ENCODE data around the gene ASF1A. TPM values are rescaled to one million over a fixed set of nuclear protein-coding genes. Genes with fewer than 3 reads are reported as not detected.
A peak's percentile ranks its signal among the peaks of the same experiment; 100 is the strongest.

The ASF1A gene
- total RNA-seq, 4 donors from 2014 or later: 0.20 to 10.4 (median 9.7) TPM; not detected in 1

DNA sequence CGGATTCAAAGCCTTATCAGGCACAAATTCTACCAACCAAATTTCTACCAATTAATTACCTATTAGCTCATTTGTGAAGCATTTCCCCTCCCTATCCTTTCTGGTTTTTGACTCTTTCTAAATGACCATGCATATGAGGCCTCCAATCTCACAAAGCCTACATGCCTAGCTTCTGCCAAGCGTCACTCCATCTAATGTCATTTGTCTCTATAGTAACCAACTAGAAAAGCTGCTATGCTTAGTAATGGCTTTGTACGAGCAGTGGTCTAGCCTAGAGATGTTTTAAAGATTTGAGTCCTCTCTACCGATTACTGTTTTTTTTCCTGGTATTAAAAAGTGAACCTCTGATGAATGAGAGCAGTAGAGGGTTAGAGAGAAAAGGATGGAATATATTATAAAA lies 4.8 kb upstream of the ASF1A start:
- intact Hi-C loops (cut with DNase I; ENCODE audit: low total_unique reads) (no loop called here), in situ Hi-C loops (cut with MboI; ENCODE audit: low pct_ligation_motif_present in 1 of 4, low pct_unique_long_range_greater_than_20kb in 1 of 4, low sequenced_read_pairs in 3 of 4) (no loop called here)
- Histone ChIP-seq H3K27ac (no peak overlapping the region), H3K27me3 (no peaks in the 10 kb centered on the region), H3K4me3 (no peak overlapping the region), H3K36me3 (no peaks in the 10 kb centered on the region), H3K4me1 (peaks cover 5 to 29% (median 9%) of the 10 kb centered on the region in 4 donors), H3K9me3 (no peaks in the 10 kb centered on the region)
- WGBS, 2 donors (ENCODE audit: low coverage in 1 of 2): 84 to 85% methylated on average over 3 to 4 of the region's 4 CpGs
- DNase-seq: no peak
- TF ChIP-seq, protein P1, sequence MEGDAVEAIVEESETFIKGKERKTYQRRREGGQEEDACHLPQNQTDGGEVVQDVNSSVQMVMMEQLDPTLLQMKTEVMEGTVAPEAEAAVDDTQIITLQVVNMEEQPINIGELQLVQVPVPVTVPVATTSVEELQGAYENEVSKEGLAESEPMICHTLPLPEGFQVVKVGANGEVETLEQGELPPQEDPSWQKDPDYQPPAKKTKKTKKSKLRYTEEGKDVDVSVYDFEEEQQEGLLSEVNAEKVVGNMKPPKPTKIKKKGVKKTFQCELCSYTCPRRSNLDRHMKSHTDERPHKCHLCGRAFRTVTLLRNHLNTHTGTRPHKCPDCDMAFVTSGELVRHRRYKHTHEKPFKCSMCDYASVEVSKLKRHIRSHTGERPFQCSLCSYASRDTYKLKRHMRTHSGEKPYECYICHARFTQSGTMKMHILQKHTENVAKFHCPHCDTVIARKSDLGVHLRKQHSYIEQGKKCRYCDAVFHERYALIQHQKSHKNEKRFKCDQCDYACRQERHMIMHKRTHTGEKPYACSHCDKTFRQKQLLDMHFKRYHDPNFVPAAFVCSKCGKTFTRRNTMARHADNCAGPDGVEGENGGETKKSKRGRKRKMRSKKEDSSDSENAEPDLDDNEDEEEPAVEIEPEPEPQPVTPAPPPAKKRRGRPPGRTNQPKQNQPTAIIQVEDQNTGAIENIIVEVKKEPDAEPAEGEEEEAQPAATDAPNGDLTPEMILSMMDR (IDR thresholded peaks at IDR 0.05): no peak
- TF ChIP-seq EP300 (IDR thresholded peaks at IDR 0.05; ENCODE audit: low read depth) (no peak), POLR2A (IDR thresholded peaks at IDR 0.05) (no peak), POLR2AphosphoS5 (IDR thresholded peaks at IDR 0.05) (no peak)

GRCh38 chr6:118890997-118891790 lies 2.8 kb upstream of the ASF1A start:
- Histone ChIP-seq H3K27me3 (no peaks in the 10 kb centered on the region), H3K36me3 (no peaks in the 10 kb centered on the region), H3K27ac (peak overlapping the region; percentile 96 to 98 (median 98)), H3K4me1 (peaks cover 5 to 38% (median 14%) of the 10 kb centered on the region in 4 donors), H3K9me3 (no peaks in the 10 kb centered on the region), H3K4me3 (no peak overlapping the region)
- in situ Hi-C loops (cut with MboI; ENCODE audit: low pct_ligation_motif_present in 1 of 4, low pct_unique_long_range_greater_than_20kb in 1 of 4, low sequenced_read_pairs in 3 of 4) (no loop called here), intact Hi-C loops (cut with DNase I; ENCODE audit: low total_unique reads) (loop anchor here (5.0 kb wide), 1 partner anchor 186 kb away; the partner anchor contains the start of gene FAM184A)
- no peak for DNase-seq
- WGBS, 2 donors (ENCODE audit: low coverage in 1 of 2): 73 to 75% methylated on average over 5 of the region's 5 CpGs
- TF ChIP-seq, protein P1 (IDR thresholded peaks at IDR 0.05): no peak
- no peak for TF ChIP-seq POLR2A (IDR thresholded peaks at IDR 0.05)
- no peak for TF ChIP-seq POLR2AphosphoS5 (IDR thresholded peaks at IDR 0.05)
- TF ChIP-seq EP300 (IDR thresholded peaks at IDR 0.05; ENCODE audit: low read depth): no peak

GRCh38 chr6:118892355-118892991 lies 1.5 kb upstream of the ASF1A start:
- 7 to 17% methylated on average over 6 of the region's 6 CpGs for WGBS, 2 donors (ENCODE audit: low coverage in 1 of 2)
- DNase-seq: no peak
- no peaks in the 10 kb centered on the region for H3K9me3 ChIP-seq
- no peak for TF ChIP-seq POLR2A (IDR thresholded peaks at IDR 0.05)
- no peak for TF ChIP-seq EP300 (IDR thresholded peaks at IDR 0.05; ENCODE audit: low read depth)
- TF ChIP-seq, protein P1 (IDR thresholded peaks at IDR 0.05): no peak
- no peak for TF ChIP-seq POLR2AphosphoS5 (IDR thresholded peaks at IDR 0.05)
- H3K4me1 ChIP-seq: peaks cover 5 to 49% (median 16%) of the 10 kb centered on the region in 4 donors
- peak overlapping the region; percentile 96 to 98 (median 98) for H3K27ac ChIP-seq
- no peaks in the 10 kb centered on the region for H3K36me3 ChIP-seq
- peak overlapping the region; percentile 18 to 92 (median 76) for H3K4me3 ChIP-seq
- H3K27me3 ChIP-seq: no peaks in the 10 kb centered on the region
- in situ Hi-C loops (cut with MboI; ENCODE audit: low pct_ligation_motif_present in 1 of 4, low pct_unique_long_range_greater_than_20kb in 1 of 4, low sequenced_read_pairs in 3 of 4) (no loop called here), intact Hi-C loops (cut with DNase I; ENCODE audit: low total_unique reads) (loop anchor here (5.0 kb wide), 1 partner anchor 185 kb away; the partner anchor contains the start of gene FAM184A)

Measured in transverse colon (tissue), 4 donors.